GM19328 (cell line): ENCODE measurements around the gene CD36.

ENCODE experiments used
- ATAC-seq: cut with Tn5 transposase; IDR thresholded peaks from one replicate; pipeline ENCODE4 v1.9.1; 2021; ENCODE audit warnings: mild to moderate bottlenecking, moderate library complexity; ENCODE audit not compliant: unreplicated experiment

Gene CD36

DNA sequence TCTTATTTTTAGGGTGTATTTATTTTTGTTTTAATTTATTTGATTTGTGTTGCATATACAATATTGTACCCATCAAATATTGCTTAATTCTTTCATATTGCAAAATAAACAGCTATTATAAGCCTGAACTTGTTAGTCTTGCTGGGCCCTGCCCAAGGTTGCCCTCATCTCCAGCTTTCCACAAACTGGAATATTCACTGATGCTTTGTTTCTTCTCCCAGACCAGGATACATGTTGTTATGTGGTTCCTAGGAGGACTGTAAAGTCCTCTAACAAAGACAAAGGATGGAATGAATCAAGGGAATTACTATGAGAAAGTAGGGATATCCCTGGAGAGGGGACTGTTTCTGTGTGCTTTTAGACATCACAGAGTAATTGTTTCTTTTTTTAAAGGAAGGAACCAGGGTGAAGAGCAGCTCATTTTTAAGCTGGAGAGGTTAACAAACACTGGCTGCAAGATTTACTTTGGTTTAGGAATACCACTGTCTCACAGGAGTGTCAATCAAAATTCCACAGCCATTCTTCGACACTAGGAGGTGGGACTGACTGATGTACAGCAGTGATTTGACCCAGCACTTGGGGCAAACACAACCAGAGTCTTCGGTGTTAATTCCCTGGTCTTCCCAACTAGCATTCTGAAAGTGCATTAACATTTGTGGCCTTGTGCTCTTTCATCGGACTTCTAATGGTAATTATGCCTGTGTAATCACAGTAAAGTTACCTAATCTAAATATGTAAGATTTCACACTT, 14.8 kb upstream of the CD36 start:
- no peak for ATAC-seq

DNA sequence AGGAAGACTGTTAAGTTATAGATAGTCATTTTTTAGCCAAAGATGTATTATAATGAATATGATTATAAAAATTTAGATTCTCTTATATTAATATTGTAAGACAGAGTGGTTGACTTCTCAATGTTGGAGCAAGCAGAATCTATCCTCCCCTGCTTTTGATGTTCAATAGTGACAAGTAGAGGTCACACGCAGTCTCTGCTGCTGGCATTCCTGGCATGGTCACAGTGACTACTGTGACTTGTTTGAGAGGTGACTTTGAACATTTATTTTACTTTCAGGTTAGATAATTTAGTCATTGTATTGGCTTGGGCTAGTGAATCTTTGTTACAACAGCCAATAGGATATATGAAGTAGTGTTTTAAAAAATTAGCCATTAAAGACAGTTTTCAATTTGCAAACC, 13.7 kb upstream of the CD36 start:
- ATAC-seq: no peak

- no peak for ATAC-seq
Measured at GRCh38 chr7:80629023-80629422, 9.4 kb upstream of the CD36 start.

GRCh38 chr7:80630608-80631405, 7.6 kb upstream of the CD36 start:
- ATAC-seq: no peak

DNA sequence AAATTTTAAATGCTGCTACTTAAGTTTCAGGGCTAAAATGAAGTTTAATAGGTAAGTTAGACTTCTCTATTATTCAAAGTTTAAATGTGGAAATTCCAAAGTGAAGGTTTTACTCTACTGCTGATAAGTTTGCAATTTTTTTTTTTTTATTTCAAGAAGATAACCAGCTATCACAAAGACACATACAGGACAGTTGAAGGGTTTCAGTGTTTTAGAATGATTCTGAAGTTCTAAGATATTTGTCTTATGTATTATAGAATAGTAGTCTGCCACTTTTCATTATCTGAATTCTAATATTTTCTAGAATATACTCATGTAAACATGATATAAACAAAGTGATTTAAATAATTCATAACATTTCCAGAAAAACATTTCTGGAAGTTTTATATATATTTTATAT, 7.0 kb upstream of the CD36 start:
- ATAC-seq: no peak

DNA sequence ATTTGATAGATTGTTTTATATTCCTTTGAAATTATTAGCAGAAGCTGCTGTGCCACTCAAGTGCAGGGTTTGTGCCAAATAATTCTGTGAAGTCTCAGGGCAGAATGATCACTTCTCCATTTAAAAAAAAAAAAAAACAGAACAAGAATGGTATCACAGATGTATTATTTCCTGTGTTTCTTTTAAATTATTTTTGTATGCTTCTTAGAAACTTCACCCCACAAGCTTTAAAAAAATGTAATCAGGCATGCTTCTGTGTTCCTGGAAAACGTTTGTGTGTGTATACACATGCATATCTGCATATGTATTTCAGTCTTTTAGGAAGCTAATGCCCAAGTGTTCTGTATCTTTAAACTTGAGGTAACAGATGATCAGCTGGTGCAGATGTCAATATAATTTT, 6.3 kb upstream of the CD36 start:
- ATAC-seq: no peak

- ATAC-seq: no peak
Measured at GRCh38 chr7:80632819-80633218, 5.6 kb upstream of the CD36 start.

DNA sequence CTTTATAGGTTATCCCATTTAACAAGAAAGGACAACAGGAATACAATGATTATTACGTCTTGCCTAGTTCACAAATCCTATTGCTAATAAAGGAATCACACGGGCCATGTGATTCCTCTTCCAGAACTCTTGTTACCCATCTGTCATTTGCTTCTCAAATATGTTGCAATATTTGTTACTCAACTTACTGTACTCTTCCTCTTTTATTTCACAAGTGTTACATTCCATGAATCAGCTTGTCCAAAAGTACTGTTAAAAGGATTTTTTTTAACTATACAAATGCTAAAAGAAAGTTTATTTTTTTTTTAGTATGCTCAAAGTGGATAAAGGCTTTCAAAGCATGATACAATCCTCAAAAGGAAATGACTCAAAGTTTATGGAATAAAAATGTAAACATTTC, 3.9 kb upstream of the CD36 start:
- no peak for ATAC-seq

DNA sequence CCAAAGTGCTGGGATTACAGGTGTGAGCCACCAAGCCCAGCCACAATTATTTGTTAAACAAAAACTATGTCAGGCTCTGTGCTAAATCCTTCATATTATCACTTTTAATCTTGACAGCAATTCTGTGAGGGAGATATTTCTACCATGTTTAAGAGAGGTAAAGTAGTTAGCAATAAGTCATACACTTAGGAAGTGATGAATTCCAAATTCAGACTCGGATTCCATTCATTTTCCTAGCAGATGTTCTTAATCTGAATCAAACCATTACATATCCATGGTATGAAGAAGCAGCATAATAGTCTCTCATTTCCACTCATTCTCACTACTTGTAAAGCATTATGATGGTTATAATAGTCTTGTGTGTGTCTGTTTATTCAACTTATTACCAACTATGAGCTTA, 2.9 kb upstream of the CD36 start:
- ATAC-seq: no peak

DNA sequence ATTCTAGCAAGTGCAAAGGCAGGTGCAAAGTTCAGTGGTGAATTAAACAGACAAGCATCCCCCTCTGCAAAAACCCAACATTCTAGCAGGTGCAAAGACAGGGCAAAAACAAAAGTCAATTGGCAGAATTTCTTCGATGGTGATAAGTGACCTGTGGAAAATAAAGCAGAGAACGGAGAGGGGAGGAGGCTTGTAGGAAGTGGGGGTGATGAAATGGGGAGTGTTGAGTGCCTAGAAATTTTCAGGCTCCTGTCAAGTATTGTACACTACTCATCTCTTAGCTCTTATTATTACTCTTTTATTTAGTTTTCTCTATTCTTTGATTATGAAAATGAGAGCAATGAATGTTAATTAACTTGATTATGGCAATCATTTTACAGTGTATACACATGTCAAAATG, 2.4 kb upstream of the CD36 start:
- ATAC-seq: no peak

- no peak for ATAC-seq
Measured at GRCh38 chr7:80636709-80637108, 1.7 kb upstream of the CD36 start.

GRCh38 chr7:80637454-80637853, 988 bp upstream of the CD36 start:
- ATAC-seq: no peak

DNA sequence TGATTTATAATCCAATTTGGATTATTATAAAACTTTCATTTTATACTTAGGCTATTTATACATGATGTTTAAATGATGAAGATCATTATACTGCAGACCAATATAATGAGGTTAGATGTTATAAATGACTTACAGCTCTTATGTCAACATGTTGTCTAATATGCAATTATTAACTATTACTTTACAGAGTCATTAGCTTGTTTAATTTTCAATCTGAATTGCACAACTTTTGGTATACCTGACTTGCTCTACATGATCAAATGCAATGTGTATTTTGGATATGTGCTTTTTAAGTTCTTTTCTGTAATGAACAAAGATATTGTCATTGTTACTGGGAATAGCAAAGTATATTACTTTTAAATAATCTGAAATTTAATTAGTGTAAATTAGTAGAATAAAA, 569 bp downstream of the CD36 start:
- no peak for ATAC-seq

GRCh38 chr7:80640846-80641245, 2.4 kb downstream of the CD36 start:
- ATAC-seq: no peak

- ATAC-seq: no peak
Measured at GRCh38 chr7:80641548-80641947, 3.1 kb downstream of the CD36 start.

GRCh38 chr7:80642871-80643270, 4.4 kb downstream of the CD36 start:
- no peak for ATAC-seq

GRCh38 chr7:80643336-80643915, 5.0 kb downstream of the CD36 start:
- no peak for ATAC-seq

DNA sequence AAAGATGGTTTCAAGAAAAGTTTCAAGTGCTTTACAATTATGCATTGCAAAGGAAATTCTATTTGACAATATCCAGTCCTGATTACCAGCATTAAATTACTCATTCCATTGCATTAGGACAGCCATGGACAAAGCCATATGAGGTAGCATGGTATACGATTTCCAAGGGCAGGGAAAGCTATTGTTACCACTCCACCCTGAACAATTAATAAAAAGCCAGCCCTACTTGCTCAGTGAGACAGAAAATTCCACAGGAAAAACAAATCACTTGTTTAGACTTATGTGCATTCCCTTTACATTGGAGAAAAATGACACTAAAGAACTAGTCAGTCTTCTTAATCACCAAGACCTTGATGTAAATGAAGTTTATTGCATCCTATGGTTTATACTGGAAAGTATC, 5.6 kb downstream of the CD36 start:
- ATAC-seq: no peak

GRCh38 chr7:80646083-80646865, 7.8 kb downstream of the CD36 start:
- no peak for ATAC-seq

GRCh38 chr7:80647436-80647835, 9.0 kb downstream of the CD36 start:
- ATAC-seq: no peak

- no peak for ATAC-seq
Measured at GRCh38 chr7:80648031-80648600, 9.7 kb downstream of the CD36 start.
